Effector CD4-positive, alpha-beta T cell (primary cell): ENCODE measurements around the gene SH3BGRL3.
A peak's percentile ranks its signal among the peaks of the same experiment; 100 is the strongest.

ENCODE experiments used
- DNase-seq: peaks from one replicate; pipeline ENCODE4 v3.0.0-alpha.2; 2020

The SH3BGRL3 gene

GRCh38 chr1:26278303-26278702 is 1.6 kb upstream of the SH3BGRL3 start:
- DNase-seq = no peak

GRCh38 chr1:26278724-26279455 is 996 bp upstream of the SH3BGRL3 start:
- no peak for DNase-seq

GRCh38 chr1:26280333-26281042 is 602 bp downstream of the SH3BGRL3 start:
- DNase-seq = no peak

- DNase-seq = no peak
Measured at GRCh38 chr1:26281091-26281958, 1.4 kb downstream of the SH3BGRL3 start.

- DNase-seq = no peak
Measured at GRCh38 chr1:26281971-26282370, 2.1 kb downstream of the SH3BGRL3 start.

- DNase-seq = no peak
Measured at GRCh38 chr1:26282401-26282918, 2.6 kb downstream of the SH3BGRL3 start.

GRCh38 chr1:26283279-26283853 is 3.5 kb downstream of the SH3BGRL3 start:
- DNase-seq = no peak

GRCh38 chr1:26283871-26284596 is 4.1 kb downstream of the SH3BGRL3 start:
- DNase-seq = no peak

GRCh38 chr1:26284597-26285347 is 4.9 kb downstream of the SH3BGRL3 start:
- peak; percentile 94 for DNase-seq

GRCh38 chr1:26285366-26286063 is 5.6 kb downstream of the SH3BGRL3 start:
- no peak for DNase-seq

- DNase-seq = no peak
Measured at GRCh38 chr1:26286064-26286416, 6.2 kb downstream of the SH3BGRL3 start.

GRCh38 chr1:26287033-26287711 is 7.3 kb downstream of the SH3BGRL3 start:
- peak; percentile 64 for DNase-seq

GRCh38 chr1:26287811-26288210 is 7.9 kb downstream of the SH3BGRL3 start:
- no peak for DNase-seq

- DNase-seq = peak; percentile 50
Measured at GRCh38 chr1:26288311-26288941, 8.5 kb downstream of the SH3BGRL3 start.

- no peak for DNase-seq
Measured at GRCh38 chr1:26289158-26290059, 9.5 kb downstream of the SH3BGRL3 start.

GRCh38 chr1:26290122-26290881 is 10.4 kb downstream of the SH3BGRL3 start:
- no peak for DNase-seq

GRCh38 chr1:26290882-26291261 is 11.0 kb downstream of the SH3BGRL3 start:
- no peak for DNase-seq

GRCh38 chr1:26291433-26291832 is 11.5 kb downstream of the SH3BGRL3 start:
- DNase-seq = no peak
